K562 (cell line): Measurements from ENCODE around the gene DDAH2. TPM values are rescaled to one million over a fixed set of nuclear protein-coding genes. Genes with fewer than 3 reads are reported as not detected.
A peak's percentile ranks its signal among the peaks of the same experiment; 100 is the strongest.

Experiments
- ATAC-seq: fragments of 200-7000 bp; cut with Tn5 transposase; 3 replicates; pipeline ENCODE4 v1.9.1; 2020; ENCODE audit warnings: moderate library complexity
- BruUV-seq: library from RNA; stranded (reverse); fragments of 400-500 nt; replicated peaks from 2 replicates; lab custom pipeline; 2021; lab: Mats Ljungman, UMichigan
- CTCF ChIA-PET: fragments of 300-600 bp; formaldehyde crosslinking; extraction: SDS; loops from one replicate; lab custom pipeline; 2021; ENCODE audit warnings: low intra/inter-chr PET ratio; lab: Yijun Ruan, JAX
- POLR2A ChIA-PET: fragments of 300-600, 350-650 bp; sonication (Branson Sonifier 250); formaldehyde crosslinking; extraction: SDS; loops from one replicate; lab custom pipeline; 2021; ENCODE audit warnings: antibody characterized with exemption, inconsistent platforms; lab: Yijun Ruan, JAX
- DNase-seq, 4 experiments: peaks; one replicate each; pipeline versions ENCODE4 v3.0.0 to v3.0.0-alpha.2; 2011 to 2018; ENCODE audit warnings: low spot score in 3 of 4, mixed read lengths in 3 of 4; ENCODE audit errors: extremely low read depth in 1 of 4
- FAIRE-seq: peaks from 2 replicates; lab custom pipeline; 2011; peaks lifted over from hg19 to GRCh38; lab: Jason Lieb, UNC
- H2AFZ ChIP-seq: 2 replicates; pipeline ENCODE4 v1.6.0; 2011; ENCODE audit warnings: low read depth, low read length, control low read depth, inconsistent platforms
- H3K27ac ChIP-seq: fragments of 200-600 bp; 3 replicates; pipeline ENCODE4 v1.8.0; 2011; ENCODE audit warnings: low read depth, mild to moderate bottlenecking, control low read depth, inconsistent platforms, low read length, moderate library complexity, mixed read lengths; ENCODE audit errors: extremely low read depth
- H3K27me3 ChIP-seq, 2 experiments: fragments of 300-600 bp in 1 of 2; 2 replicates in 1 of 2; 3 replicates in 1 of 2; pipeline versions ENCODE4 v1.6.0 to v1.8.0; 2011; ENCODE audit warnings: inconsistent platforms in 2 of 2, low read length in 2 of 2, mild to moderate bottlenecking in 1 of 2, mixed read lengths in 1 of 2, moderate library complexity in 1 of 2; ENCODE audit not compliant: control insufficient read depth in 2 of 2, insufficient read depth in 2 of 2
- H3K36me3 ChIP-seq: fragments of 300-600 bp; 3 replicates; pipeline ENCODE4 v1.8.0; 2011; ENCODE audit warnings: mild to moderate bottlenecking, low read length, inconsistent platforms; ENCODE audit not compliant: control insufficient read depth, insufficient read depth
- H3K4me1 ChIP-seq, 2 experiments: fragments of 200-600 bp in 1 of 2; replicated peaks in 1 of 2; 2 replicates in 1 of 2; 3 replicates in 1 of 2; pipeline versions ENCODE4 v1.5.1 to v1.8.0; 2011; ENCODE audit warnings: inconsistent platforms in 2 of 2, low read length in 2 of 2, mild to moderate bottlenecking in 1 of 2, mixed read lengths in 1 of 2, moderate library complexity in 1 of 2; ENCODE audit not compliant: control insufficient read depth in 2 of 2, insufficient read depth in 2 of 2
- H3K4me2 ChIP-seq: 2 replicates; pipeline ENCODE4 v1.6.1; 2011; ENCODE audit warnings: low read length, control low read depth, inconsistent platforms, mixed read lengths; ENCODE audit not compliant: insufficient read depth
- H3K4me3 ChIP-seq: fragments of 200-600 bp; sonication (generic), shearing (Covaris generic); 2 replicates; pipeline ENCODE4 v1.5.1; 2016; ENCODE audit warnings: control low read depth, inconsistent platforms
- H3K79me2 ChIP-seq: fragments of 200-600 bp; 3 replicates; pipeline ENCODE4 v1.8.0; 2011; ENCODE audit warnings: low read length, inconsistent platforms; ENCODE audit not compliant: control insufficient read depth, insufficient read depth
- H3K9ac ChIP-seq, 2 experiments: 2 replicates each; pipeline versions ENCODE4 v1.6.0 to v1.6.1; 2011; ENCODE audit warnings: low read depth in 2 of 2, low read length in 2 of 2, control low read depth in 1 of 2, inconsistent platforms in 1 of 2, mild to moderate bottlenecking in 1 of 2, mixed read lengths in 1 of 2; ENCODE audit not compliant: insufficient read depth in 1 of 2
- H3K9me1 ChIP-seq: one replicate; pipeline ENCODE4 v1.6.0; 2011; ENCODE audit warnings: inconsistent platforms, mild to moderate bottlenecking, low read length, moderate library complexity; ENCODE audit not compliant: control insufficient read depth, insufficient read depth
- H3K9me3 ChIP-seq: replicated peaks from 2 replicates; pipeline ENCODE4 v1.5.1; 2011; ENCODE audit warnings: low read depth, low read length, inconsistent platforms; ENCODE audit not compliant: control insufficient read depth, insufficient read depth
- H4K20me1 ChIP-seq: replicated peaks from 2 replicates; pipeline ENCODE4 v1.6.1; 2011; ENCODE audit warnings: low read length, inconsistent platforms, mixed read lengths; ENCODE audit not compliant: control insufficient read depth, insufficient read depth
- CBFB ChIP-seq: sonication (generic); formaldehyde crosslinking; IDR thresholded peaks from 2 replicates; pipeline ENCODE4 v1.4.0; 2020; ENCODE audit warnings: mild to moderate bottlenecking, missing genetic modification reagents
- FOSL1 ChIP-seq: fragments of 200-800 bp; sonication (Bioruptor generic); conservative IDR thresholded peaks from 2 replicates; pipeline ENCODE4 v1.6.1; 2016; ENCODE audit warnings: missing genetic modification characterization, missing compliant biosample characterization
- JUN ChIP-seq, 2 experiments: sonication (generic) in 1 of 2; formaldehyde crosslinking in 1 of 2; IDR thresholded peaks; 2 replicates each; pipeline versions ENCODE4 v1.6.1 to v1.8.0; 2012 to 2022; ENCODE audit warnings: borderline replicate concordance in 2 of 2, mild to moderate bottlenecking in 2 of 2, improper control_type of control experiment in 1 of 2, low read depth in 1 of 2, low read length in 1 of 2, missing genetic modification reagents in 1 of 2
- MTA3 ChIP-seq: fragments of 450-650 bp; formaldehyde crosslinking; IDR thresholded peaks from 2 replicates; pipeline ENCODE4 v1.6.1; 2017; ENCODE audit warnings: mild to moderate bottlenecking, borderline replicate concordance
- NR1H2 ChIP-seq: sonication (generic); formaldehyde crosslinking; IDR thresholded peaks from 2 replicates; pipeline ENCODE4 v1.4.0; 2020; ENCODE audit warnings: mild to moderate bottlenecking, missing genetic modification reagents
- POLR2G ChIP-seq: fragments of 200-400 bp; formaldehyde crosslinking; IDR thresholded peaks from 2 replicates; pipeline ENCODE4 v1.6.1; 2017; ENCODE audit warnings: low read depth, mild to moderate bottlenecking, antibody characterized with exemption, low read length, moderate library complexity
- RBFOX2 ChIP-seq: fragments of 200-400 bp; formaldehyde crosslinking; IDR thresholded peaks from 2 replicates; pipeline ENCODE4 v1.6.1; 2017; ENCODE audit warnings: low read depth, mild to moderate bottlenecking, low read length, moderate library complexity
- STAG1 ChIP-seq: sonication (generic); formaldehyde crosslinking; IDR thresholded peaks from 2 replicates; pipeline ENCODE4 v1.5.0; 2020; ENCODE audit warnings: missing genetic modification reagents, borderline replicate concordance
- YY1 ChIP-seq, 3 experiments: IDR thresholded peaks; 2 replicates each; pipeline ENCODE4 v1.6.1; 2011; ENCODE audit warnings: low read length in 2 of 3, mild to moderate bottlenecking in 2 of 3, moderate library complexity in 2 of 3, borderline replicate concordance in 1 of 3, control low read depth in 1 of 3, low read depth in 1 of 3; ENCODE audit not compliant: insufficient read depth in 3 of 3, insufficient replicate concordance in 2 of 3, control insufficient read depth in 1 of 3, insufficient read length in 1 of 3; ENCODE audit errors: extremely low read depth in 1 of 3
- WGBS: fragments of 100-300 bp; shearing (Covaris generic); methylation state at CpG from one replicate; pipeline ENCODE4 v1.1.6; 2016; ENCODE audit warnings: low coverage, mixed read lengths; ENCODE audit not compliant: insufficient coverage; ENCODE audit errors: missing lambda C conversion rate; 5-methylcytosine and 5-hydroxymethylcytosine counted together
- in situ Hi-C: fragments of 300-500 bp; cut with MboI; formaldehyde crosslinking; loops from 4 replicates; pipeline ENCODE4 v1.15.0; 2018; ENCODE audit warnings: inconsistent platforms, mixed read lengths
- intact Hi-C: fragments of 100-400 bp; cut with micrococcal nuclease; formaldehyde crosslinking; loops from 2 replicates; pipeline ENCODE4 v1.14.2; 2022
- polyA plus RNA-seq, 8 experiments: library from polyadenylated mRNA; depleted of rRNA in 4 of 8; stranded (reverse) in 5 of 8; unstranded in 3 of 8; fragments of >200 nt; fragmentation: Nextera tagmentation in 2 of 8; fragmentation: Illumina TruSeq in 1 of 8; extraction: Ambion mirVana in 2 of 8; extraction: Trizol in 1 of 8; gene quantifications; 2 replicates each; pipeline versions ENCODE4 v1.2.1 to v1.2.3, GENCODE V29; 2011 to 2014; ENCODE audit warnings: inconsistent platforms in 1 of 8, missing spikeins in 1 of 8
- total RNA-seq, 7 experiments: library from RNA; depleted of rRNA in 6 of 7; stranded (reverse); fragments of >200 nt in 6 of 7; fragmentation: Illumina TruSeq in 2 of 7; extraction: Trizol in 2 of 7; gene quantifications; 2 replicates each; pipeline versions ENCODE4 v1.2.1 to v1.2.3, GENCODE V29; 2011 to 2021; ENCODE audit warnings: low replicate concordance in 1 of 7

DDAH2 gene
- total and polyA plus RNA-seq, 9 of the 15 experiments (the other 6 are each of a cell fraction or from before 2014, with no cell fraction given), result 1.8 to 45.4 (median 21.4) TPM

DNA sequence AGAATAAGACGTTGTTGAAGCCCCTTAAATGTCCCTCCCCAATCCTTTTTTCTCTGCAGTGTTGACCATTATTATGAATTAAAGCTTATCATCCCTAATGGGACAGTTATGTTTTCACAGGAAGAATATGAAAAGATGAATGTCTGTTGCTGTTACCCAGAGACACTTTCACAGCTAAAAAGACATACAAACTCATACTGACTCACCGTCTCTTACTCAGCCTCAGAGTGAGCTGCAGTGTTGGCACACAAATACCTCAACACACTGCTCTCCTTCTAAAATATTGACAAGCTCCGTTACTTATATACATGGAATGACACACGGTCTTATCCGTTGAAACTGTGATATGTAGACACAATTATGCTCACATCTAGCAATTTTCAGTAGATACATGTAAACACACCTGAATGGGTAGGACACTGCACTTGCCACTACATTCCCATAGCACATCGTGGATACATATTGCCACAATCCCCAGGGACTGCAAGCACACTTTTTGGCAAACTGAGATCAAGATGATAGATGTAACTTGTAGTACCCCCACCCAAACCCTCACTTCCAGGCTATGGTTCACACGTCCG, 23.7 kb upstream of the DDAH2 start:
- Histone ChIP-seq H3K4me1 (peaks cover 5 to 15% of the 10 kb centered on the region in 2 experiments), H3K9me1 (peaks cover 4% of the 10 kb centered on the region), H3K4me2 (no peak overlapping the region), H3K36me3 (peaks cover 19% of the 10 kb centered on the region), H3K27ac (0 out of 3 replicates have a peak overlapping the region, but pooled peaks have one; percentile 0), H4K20me1 (no peaks in the 10 kb centered on the region), H3K9me3 (no peaks in the 10 kb centered on the region), H2AFZ (no peak overlapping the region), H3K9ac (peak overlapping the region in 1 of 2 experiments; percentile 69; a peak in 2 of 4 replicates), H3K27me3 (no peaks in the 10 kb centered on the region), H3K79me2 (no peaks in the 10 kb centered on the region)
- DNase-seq, result no peak
- 61% methylated on average over 8 of the region's 8 CpGs for WGBS
- in situ Hi-C loops, result no loop called here
- ATAC-seq, result peak; percentile 8
- POLR2A ChIA-PET, result interaction anchor here (0.5 to 7.7 kb wide), 12 partner anchors 8 to 99 kb away, joined by 3 to 108 read pairs (median 4); partner anchors contain the start of genes ABHD16A, CLIC1, GPANK1 and MSH5
- CTCF ChIA-PET, result no interaction called here
- no peak for TF ChIP-seq YY1 (IDR thresholded peaks at IDR 0.05; ENCODE audit: borderline replicate concordance in 1 of 3, control insufficient read depth in 1 of 3, extremely low read depth in 1 of 3, insufficient read depth in 3 of 3, insufficient read length in 1 of 3, insufficient replicate concordance in 2 of 3, low read depth in 1 of 3, low read length in 2 of 3)
- peak; percentile 52; the same call in 1 of the 2 replicates for TF ChIP-seq FOSL1 (tag)
- peak; percentile 7; the same call in 1 of the 2 replicates for TF ChIP-seq POLR2G
- TF ChIP-seq CBFB, result 0 out of 2 replicates have a peak, but pooled peaks have one; percentile 46
- no peak for TF ChIP-seq JUN (IDR thresholded peaks at IDR 0.05; ENCODE audit: borderline replicate concordance, low read depth, low read length)
- TF ChIP-seq JUN (CRISPR knock-in tag; IDR thresholded peaks at IDR 0.05; ENCODE audit: borderline replicate concordance), result 0 out of 2 replicates have a peak, but pooled peaks have one; percentile 52
- 0 out of 2 replicates have a peak, but pooled peaks have one; percentile 35 for TF ChIP-seq NR1H2 (CRISPR knock-in tag)
- TF ChIP-seq MTA3, result 0 out of 2 replicates have a peak, but pooled peaks have one; percentile 21
- TF ChIP-seq RBFOX2, result 0 out of 2 replicates have a peak, but pooled peaks have one; percentile 4
- no peak for TF ChIP-seq STAG1 (CRISPR knock-in tag)
- TF ChIP-seq, all 486 proteins: peak for 7
- FAIRE-seq, result no peak
- no peak overlapping the region for H3K4me3 ChIP-seq
- BruUV-seq, result no TSS peak
- intact Hi-C loops, result no loop called here
